HG02763 (cell line): ENCODE data around the gene OR10G3.
"Not testable (repeated sequence)": the region's sequence is repeated elsewhere in the genome, so short reads cannot be mapped to it uniquely, and the experiment has no call there.

ENCODE experiments used
- ATAC-seq: cut with Tn5 transposase; IDR thresholded peaks from one replicate; pipeline ENCODE4 v1.9.1; 2021; ENCODE audit warnings: mild to moderate bottlenecking, moderate library complexity; ENCODE audit not compliant: unreplicated experiment

The OR10G3 gene, protein sequence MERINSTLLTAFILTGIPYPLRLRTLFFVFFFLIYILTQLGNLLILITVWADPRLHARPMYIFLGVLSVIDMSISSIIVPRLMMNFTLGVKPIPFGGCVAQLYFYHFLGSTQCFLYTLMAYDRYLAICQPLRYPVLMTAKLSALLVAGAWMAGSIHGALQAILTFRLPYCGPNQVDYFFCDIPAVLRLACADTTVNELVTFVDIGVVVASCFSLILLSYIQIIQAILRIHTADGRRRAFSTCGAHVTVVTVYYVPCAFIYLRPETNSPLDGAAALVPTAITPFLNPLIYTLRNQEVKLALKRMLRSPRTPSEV

GRCh38 chr14:21579976-21580375 lies at the start of gene OR10G3:
OR10G3 (minus strand) TSS chr14:21580076; CDS start chr14:21570744, 9,332 bp downstream.
- ATAC-seq = no peak

DNA sequence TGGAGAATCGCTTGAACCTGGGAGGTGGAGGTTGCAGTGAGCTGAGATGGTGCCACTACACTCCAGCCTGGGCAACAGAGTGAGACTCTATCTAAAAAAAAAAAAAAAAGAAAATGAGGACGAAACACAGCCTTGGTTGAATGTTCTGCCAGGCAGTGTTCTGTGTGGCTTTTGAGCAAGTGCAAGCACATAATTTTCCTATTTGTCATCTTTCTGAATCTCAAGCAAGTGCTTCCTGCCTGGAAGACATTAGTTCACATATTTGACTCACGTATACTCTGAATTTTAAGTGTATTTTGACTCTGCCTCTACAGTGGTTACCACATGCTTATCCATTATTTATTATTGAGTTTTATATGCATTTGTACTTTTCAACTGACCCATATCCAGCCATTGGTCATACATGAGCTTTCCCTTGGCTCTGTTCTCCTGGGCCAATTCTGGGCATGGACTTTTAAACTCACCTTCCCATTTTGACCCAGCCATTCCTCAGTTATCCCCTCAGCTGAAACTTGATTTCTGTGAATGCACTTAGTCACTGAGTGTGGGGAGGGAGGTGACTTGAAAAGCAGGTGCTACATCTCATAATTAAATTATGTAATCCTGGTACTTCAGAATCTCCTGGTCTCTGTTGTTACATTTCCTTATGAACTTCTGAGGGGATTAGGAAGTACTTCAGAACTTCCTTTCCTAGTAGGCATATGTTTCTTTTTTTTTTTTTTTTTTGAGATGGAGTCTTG lies 46.8 kb upstream of the OR10G3 start:
- no peak for ATAC-seq

- no peak for ATAC-seq
Measured at GRCh38 chr14:21617614-21618013, 37.7 kb upstream of the OR10G3 start.

DNA sequence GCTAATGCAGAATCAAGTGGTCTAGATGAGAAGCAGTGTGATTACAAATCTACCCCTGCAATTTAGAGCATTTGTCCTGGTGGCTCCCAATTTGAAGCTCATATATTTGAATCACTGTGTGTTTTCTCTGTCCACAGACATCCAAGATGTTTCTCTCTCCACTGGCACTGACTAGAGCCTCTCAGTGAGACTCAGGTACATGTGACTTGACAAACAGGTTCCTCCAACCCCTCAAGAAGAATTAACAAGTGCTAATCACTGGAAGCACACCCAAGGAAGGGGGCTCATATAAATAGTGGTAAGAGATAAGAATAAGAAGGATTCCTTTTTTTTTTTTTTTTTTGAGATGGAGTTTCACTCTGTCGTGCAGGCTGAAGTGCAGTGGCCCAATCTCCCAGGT lies 34.4 kb upstream of the OR10G3 start:
- no peak for ATAC-seq

GRCh38 chr14:21612324-21612723 lies 32.4 kb upstream of the OR10G3 start:
- ATAC-seq = no peak

GRCh38 chr14:21602181-21602580 lies 22.3 kb upstream of the OR10G3 start:
- ATAC-seq = not testable (repeated sequence)

DNA sequence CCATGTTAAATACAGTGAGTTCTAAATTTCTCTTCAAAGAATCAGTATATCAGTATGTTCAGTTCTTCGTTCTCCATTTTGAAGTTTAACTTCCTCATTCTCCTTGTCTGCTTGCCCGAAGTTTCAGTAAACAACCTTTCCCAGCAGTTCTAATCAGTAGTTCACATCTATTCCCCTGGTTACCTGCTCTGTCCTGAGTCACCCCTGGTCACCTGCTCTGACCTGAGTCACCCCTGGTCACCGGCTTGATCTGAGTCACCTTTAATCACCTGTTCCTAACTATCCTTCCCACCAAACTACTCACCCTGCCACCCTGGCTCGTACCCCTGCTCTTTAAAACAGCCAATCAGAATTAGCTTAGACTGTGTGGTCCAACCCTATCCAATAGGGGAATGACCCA lies 9.4 kb upstream of the OR10G3 start:
- no peak for ATAC-seq

DNA sequence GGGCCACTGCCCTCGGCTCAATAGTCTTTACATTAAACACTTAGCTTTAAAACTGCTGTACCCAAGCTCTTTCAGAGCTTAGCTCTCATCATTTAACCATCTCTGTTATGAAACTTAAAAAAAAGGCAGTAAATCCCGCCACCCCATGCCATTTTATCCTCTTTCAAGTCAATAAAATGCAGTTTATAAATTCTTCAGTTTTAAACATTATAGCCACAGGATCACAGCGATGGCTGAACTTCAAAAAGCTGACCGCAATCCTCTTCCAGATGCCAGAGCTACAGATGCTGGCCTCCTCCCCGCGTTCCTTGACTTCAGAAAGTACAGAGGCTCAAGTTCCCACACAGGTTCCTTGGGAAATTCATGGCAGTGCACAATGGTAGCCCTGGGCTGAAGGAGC lies 4.2 kb downstream of the OR10G3 start:
- no peak for ATAC-seq

DNA sequence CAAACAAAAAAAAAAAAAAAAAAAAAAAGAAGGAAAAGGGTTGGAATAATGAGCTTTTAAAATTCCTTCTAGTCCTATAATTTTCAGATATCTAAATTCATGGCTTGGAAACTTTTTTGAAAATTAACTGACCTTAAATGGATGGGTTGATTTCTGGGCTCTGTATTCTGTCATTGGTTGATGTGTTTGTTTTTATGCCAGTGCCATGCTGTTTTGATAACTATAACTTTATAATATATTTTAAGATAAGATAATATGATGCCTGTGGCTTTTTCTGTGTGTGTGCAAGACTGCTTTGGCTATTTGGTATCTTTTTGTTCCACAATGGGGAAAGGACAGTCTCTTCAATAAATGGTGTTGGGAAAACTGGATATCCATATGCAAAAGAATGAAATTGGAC lies 7.3 kb downstream of the OR10G3 start:
- ATAC-seq = no peak

GRCh38 chr14:21558703-21559170 lies 21.1 kb downstream of the OR10G3 start:
- no peak for ATAC-seq

GRCh38 chr14:21557084-21557901 lies 22.6 kb downstream of the OR10G3 start:
- ATAC-seq = no peak

GRCh38 chr14:21556378-21557083 lies 23.3 kb downstream of the OR10G3 start:
- no peak for ATAC-seq

GRCh38 chr14:21553266-21553665 lies 26.6 kb downstream of the OR10G3 start:
- ATAC-seq = no peak

DNA sequence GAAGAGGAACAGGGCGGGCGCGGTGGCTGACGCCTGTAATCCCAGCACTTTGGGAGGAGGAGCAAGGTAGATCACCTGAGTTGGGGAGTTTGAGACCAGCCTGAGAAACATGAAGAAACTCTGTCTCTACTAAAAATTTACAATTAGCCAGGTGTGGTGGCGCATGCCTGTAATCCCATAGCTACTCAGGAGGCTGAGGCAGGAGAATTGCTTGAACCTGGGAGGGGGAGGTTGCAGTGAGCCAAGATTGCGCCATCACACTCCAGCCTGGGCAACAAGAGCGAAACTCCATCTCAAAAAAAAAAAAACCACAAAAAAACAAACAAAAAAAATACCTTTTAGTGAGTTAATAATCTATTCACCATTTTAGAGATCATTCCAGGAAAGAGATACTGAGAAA lies 35.3 kb downstream of the OR10G3 start:
- ATAC-seq = not testable (repeated sequence)

DNA sequence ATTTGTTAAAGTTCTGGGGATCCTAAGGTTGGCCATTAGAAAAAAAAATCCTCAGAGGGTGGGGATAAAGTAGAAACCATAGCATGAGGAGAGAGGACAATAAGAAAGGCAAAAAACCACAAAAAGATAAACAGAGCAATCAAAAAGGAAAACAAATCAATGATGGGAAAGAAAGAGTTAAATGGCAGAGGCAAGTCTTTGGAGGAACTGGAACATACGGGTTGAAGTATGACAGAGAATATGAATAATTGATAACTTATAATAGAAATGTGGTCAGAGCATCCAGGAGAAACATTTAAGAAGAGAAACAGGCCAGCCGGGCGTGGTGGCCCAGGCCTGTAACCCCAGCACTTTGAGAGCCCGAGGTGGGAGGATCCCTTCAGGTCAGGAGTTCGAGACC lies 35.9 kb downstream of the OR10G3 start:
- no peak for ATAC-seq

DNA sequence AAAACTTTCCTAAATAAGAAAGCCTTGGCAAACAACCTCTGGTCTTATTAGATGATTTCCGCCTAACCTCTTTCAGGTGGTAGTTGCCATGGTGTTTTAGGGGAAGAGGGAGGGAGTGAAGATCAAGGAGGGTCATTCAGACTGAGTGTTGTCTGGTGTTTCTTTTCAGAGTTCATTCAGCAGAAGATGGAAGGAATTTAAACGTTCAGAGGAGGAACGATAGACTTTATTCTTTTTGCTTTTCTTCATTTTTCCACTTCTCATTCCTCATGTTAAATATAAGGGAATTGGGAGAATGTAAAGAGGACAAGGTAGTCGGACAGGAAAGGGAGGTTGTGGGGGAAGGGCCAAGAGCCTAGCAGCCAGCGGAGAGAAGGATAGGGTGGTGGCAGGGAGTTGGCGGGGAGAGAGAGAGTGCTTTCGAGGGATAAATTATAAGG lies 36.3 kb downstream of the OR10G3 start:
- ATAC-seq = no peak

DNA sequence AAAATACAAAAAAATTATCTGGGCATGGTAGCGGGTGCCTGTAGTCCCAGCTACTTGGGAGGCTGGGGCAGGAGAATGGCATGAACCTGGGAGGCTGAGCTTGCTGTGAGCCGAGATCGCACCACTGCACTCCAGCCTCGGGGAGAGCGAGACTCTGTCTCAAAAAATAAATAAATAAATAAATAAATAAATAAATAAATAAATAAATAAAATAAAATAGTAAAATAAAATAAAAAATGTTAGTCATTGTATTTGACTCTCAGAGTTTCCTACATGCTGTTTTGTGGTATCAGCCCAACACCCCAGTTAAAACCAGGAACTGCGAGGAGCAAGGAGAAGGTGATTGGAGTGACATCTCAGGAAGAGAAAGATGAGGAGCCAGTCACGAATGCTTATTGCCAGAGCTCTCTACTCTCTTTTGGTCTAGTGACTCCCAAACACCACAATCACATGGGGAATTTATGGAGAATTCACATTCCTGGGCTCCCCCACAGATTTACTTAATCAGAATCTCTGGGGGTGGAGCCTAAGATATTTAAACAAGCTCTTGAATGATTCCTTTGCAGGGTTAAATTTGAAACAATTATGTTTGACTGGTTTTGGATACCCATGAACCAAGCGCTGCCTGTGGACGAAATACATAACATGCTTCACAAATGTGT lies 38.3 kb downstream of the OR10G3 start:
- no peak for ATAC-seq

DNA sequence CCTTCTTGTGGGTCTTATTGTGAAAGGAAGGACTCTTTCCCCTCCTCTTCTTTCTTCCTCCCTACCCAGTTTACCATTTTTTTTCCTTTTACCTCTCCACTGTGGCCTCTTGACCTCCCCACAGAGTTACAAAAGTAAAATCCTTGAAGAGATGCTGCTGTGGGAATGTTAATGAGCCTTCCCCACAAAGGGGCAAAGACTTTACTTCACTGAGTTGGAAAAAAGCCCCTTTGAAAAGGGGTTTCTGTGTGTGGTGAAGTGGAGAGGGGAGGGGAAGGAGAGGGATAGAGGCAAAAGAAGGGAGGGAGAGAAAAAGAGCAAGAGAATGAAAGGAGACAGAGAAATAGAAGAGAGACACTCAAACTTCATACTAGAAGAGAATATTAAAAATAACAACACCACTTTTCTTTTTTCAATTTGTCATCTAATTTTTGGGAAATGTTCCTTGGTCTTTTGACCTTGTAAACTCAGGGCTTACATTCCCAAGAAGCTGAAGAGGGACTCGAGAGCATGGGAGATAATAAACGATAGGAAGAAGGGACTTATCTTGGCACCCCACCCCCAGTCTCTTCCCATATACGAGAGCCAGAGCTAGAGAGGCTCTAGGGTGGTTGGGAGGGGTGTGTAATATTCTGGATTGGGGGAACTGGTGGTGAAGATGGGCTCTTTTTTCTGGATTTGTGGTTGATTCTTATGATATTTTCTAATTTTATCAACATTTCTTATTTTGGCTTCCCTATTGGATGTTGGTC lies 40.5 kb downstream of the OR10G3 start:
- ATAC-seq = no peak

DNA sequence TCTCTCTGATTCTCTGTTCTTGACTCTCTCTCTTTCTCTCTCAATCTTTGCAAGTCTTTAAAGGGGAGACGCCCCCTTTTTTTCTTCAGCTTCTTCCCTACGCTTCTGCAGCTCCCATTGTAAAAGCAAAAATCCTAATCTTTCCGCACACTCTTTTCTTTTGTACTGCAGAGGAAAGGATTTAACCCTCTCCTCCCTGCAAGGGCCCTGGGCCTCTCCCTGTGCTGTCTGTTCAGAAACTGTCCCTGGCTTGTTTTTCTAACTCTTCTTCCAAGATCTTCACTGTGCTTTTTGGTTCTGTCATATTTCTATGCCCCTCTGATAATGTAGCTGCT lies 42.8 kb downstream of the OR10G3 start:
- ATAC-seq = no peak
